CD4-positive, alpha-beta T cell treated with Interleukin-2 at 100 ng/mL for 4 hours (primary cell): ENCODE data around the gene SLC11A1.

ENCODE experiments used
- DNase-seq: peaks from one replicate; pipeline ENCODE4 v3.0.0-alpha.2; 2020; ENCODE audit warnings: low spot score

Gene SLC11A1, protein sequence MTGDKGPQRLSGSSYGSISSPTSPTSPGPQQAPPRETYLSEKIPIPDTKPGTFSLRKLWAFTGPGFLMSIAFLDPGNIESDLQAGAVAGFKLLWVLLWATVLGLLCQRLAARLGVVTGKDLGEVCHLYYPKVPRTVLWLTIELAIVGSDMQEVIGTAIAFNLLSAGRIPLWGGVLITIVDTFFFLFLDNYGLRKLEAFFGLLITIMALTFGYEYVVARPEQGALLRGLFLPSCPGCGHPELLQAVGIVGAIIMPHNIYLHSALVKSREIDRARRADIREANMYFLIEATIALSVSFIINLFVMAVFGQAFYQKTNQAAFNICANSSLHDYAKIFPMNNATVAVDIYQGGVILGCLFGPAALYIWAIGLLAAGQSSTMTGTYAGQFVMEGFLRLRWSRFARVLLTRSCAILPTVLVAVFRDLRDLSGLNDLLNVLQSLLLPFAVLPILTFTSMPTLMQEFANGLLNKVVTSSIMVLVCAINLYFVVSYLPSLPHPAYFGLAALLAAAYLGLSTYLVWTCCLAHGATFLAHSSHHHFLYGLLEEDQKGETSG

DNA sequence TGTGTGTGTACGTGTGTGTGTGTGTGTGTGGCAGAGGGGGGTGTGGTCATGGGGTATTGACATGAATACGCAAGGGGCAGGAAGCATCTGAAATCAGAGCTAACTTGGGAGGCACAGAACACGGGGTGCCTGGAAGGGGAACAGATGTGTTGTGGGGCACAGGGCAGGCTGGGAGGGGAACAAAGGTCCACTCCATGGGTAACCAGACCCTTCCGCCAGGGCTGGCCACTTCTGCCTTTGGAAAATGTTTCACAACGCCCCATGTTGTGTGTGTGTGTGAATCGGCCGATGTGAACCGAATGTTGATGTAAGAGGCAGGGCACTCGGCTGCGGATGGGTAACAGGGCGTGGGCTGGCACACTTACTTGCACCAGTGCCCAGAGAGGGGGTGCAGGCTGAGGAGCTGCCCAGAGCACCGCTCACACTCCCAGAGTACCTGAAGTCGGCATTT lies at the start of gene SLC11A1:
TSS of gene SLC11A1 (plus strand) at position 358 of the 451 bp plus-strand sequence. CDS start 96 bp downstream, outside the sequence.
- no peak for DNase-seq

DNA sequence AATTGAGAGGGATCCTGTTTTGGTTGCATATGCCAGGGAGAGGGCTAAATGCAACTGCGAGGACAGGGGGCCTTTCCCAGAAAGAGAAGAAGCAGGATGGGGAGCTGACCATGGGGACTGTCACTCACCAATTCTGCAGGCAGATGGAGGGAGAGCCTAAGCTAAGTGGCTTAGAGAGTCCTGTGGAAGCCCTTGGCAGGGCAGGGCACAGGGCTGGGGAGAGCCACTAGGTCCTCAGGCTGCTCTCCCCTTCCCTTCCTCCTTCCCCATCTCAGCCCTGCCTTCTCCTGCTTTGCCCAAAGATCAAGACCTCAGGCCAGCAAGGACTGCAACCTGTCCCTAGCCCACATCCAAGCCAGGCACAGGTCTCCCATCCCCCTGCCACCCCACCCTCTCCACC lies 49.8 kb upstream of the SLC11A1 start:
- DNase-seq = no peak

DNA sequence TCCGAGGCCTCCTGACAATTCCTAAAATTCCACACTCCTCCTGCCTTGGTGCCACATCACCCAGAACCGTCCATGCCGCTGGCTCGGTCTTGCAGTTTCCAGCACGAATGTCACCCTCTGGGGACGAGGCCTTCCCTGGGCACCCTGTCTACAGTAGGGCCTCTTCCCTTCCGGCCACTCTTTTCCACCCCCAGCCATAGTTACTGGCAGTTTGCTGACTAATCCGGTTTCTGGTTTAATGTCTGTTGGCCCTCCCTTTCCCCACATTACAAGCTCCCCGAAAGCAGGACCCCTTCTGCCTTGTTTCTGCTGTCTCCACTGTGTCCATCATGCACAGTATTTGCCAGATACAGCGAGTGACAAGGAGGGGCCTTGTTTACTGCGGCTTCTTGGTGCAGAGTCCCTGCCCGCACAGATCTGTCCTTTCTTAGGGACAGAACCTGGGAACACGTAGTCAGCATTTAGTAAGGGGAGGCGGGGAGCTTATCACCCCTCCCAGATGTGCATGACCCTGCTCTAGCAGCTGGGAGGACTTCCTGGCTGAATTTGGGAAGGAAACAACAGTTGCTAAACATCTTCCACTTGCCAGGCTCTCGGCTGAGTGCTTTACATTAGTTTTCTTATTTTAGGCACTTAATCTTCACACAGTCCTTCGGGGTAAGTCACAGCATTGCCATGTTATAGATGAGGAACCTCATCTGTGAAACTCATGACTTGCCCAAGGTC lies 49.0 kb upstream of the SLC11A1 start:
- no peak for DNase-seq

DNA sequence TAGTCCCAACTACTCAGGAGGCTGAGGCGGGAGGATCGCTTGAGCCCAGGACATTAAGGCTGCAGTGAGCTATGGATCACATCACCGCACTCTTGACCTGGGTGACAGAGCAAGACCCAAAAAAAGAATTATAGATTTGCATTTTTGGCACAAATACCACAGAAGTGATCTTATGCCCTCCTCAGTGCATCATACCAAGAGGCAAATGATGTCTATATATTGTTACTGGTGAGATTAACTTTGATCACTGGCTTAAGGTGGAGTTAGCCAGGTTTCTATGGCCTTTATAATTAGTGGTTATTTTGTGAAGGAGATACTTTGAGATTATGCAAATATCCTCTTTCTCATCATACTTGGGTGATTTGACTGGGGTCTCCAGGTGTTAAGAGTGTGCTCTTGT lies 47.5 kb upstream of the SLC11A1 start:
- DNase-seq = no peak

DNA sequence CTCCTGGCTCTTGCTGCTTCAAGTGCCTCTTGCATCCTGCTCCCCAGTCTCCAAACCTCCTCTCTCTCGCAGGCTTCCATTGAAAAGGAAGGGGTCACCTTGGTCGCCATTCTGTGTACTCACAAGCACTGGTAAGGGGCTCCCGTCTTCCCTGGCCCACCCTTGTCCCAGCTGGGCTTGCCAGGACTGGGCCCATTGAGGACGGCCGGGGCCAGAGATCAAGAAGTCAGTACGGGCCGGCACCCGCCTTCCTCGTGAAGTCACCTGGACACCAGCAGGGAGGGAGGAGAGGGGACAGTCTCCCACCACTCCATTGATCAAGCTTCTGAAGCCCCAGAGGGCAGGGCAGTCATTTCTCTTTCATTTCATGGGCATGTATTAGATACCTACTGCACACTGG lies 41.4 kb upstream of the SLC11A1 start:
- DNase-seq = no peak

DNA sequence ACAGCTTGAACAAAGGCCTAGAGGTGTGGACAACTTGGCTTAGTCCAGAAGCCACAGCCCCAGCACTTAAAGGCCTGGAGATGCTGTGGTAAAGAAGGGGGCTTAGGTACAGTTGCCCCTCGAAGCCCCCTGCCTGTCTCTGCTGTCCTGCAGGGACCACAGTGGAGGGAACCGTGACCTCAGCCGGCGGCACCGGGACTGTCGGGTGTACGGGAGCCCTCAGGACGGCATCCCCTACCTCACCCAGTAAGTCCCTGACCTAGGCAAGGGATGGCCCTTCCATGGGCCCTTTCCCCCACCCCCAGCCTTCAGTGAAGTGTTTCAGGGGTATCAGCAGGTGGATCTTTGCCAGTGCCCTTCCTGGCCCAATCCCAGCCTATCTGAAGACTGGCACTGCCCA lies 40.7 kb upstream of the SLC11A1 start:
- no peak for DNase-seq

DNA sequence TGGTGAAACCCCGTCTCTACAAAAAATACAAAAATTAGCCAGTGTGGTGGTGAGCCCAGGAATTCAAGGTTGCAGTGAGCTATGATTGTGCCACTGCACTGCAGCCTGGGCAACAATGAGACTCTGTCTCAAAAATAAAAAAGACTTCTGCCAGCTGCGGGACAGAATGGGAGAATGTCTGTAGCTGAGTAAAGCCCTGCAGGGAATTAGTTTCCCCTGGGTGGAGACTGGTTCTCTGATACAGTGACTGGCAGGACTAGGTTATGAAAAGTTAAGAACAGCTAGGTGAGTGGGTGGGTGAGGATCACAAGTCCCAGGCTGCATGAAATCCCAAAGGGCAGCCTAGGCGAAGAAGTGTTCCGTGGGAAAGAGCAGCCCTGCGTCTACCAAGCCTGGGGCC lies 39.2 kb upstream of the SLC11A1 start:
- DNase-seq = no peak

DNA sequence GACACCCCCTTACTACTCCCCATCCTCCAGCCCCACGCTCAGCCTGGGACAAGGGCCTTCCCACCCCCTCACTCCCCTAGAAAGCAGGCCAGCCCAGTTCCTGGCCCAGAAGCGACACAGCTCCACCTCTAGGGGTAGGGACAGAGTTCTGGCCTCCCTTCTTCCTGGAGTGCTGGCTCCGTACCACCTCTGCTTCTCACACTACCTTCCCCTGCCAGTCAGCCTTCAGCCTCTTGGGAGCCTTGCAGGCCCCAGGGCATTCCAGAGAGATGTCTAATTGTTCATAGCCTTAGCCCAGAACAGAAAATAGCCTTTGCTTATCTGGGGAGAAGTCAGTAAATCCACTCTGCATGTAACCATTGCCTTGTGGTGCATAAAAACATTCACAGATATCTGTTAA lies 38.5 kb upstream of the SLC11A1 start:
- DNase-seq = no peak

DNA sequence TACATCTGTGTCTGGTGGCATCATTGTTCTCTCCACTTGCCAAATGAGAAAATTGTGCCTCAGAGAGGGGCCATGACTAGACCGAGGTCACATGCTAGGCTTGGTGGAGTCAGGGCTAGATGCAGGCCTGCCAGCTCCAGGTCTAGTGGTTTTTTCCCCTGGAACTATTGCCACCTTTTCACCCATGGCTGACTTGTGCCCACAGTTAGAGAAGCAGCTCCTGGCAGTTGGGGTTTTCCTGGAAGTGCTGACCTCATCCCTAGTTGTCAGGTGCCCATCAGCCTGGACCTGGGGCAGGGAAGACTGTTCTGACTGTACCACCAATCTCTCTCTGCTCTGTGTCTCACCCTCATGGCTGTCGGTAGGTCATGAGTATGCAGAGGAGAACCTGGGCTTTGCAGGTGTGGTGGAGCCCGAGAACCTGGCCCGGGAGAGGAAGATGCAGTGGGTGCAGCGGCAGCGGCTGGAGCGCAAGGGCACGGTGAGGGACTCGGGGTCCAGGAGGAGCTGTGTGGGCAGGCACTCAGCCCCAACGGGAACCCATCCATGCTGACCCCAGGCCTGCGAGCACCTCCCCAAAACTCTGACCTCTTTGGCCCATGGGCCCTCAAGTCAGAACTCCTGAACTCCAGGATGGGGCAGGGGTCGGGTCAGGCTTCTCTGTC lies 37.9 kb upstream of the SLC11A1 start:
- DNase-seq = no peak

DNA sequence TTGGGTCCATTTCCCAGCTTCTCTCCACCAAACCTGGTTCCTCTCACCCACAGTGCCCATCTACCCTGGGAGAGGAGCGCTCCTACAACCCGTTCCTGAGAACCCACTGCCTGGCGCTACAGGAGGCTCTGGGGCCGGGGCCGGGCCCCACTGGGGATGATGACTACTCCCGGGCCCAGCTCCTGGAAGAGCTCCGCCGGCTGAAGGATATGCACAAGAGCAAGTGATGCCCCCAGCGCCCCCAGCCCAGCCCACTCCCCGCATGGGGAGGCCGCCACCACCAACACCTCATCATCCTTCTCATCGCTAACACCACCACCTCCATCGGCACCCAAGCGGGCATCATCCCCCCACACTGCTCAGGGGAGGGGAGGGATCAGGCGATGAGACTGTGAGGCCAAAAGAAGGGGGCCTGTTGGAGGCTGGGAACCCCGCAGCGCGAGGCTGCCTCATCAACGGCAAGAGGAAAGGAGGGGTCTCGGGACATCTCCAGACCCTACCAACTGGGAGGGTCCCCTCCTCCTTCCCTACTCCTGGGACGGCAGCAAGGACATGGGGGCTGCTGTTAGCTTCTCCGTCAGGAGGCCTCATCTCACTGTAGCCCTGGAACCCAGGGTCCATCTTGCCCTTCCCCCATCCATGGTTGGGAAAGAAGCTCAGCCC lies 37.2 kb upstream of the SLC11A1 start:
- DNase-seq = no peak

DNA sequence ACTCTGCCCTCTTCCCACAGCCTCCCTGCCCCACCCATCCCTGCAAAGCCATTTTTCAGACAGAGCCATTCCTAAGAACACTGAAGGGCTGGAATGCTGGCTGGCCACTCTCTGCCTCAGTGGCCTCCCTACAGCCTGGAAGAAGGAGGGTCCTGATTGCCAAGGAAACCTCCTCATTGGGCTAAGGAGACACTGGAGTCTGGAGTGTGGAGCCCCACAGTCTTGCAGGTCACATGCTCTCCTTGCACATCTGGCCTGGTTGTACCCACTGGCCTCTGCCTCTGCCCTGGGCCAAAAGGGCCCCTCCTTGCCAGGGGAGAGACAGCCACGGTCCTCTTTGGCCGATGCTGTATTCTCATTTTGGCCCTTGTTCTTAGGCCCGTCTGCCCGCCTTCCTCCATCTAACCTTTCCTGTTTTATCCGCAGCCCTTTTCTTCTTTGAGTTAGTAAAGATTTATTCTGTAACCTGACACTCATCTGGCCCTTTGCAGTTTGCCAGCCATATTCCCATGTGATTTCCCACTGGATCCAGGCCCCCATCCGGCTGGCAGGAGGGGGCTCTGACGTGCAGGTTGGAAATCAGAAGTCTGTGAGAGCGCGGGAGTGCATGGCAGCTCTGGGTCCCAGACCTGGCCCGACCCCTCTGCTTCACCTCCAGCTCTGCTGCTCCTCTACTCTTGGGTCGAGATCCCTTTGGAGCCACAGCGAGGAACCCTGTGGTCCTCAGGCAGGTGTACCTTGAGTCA lies 36.4 kb upstream of the SLC11A1 start:
- no peak for DNase-seq

DNA sequence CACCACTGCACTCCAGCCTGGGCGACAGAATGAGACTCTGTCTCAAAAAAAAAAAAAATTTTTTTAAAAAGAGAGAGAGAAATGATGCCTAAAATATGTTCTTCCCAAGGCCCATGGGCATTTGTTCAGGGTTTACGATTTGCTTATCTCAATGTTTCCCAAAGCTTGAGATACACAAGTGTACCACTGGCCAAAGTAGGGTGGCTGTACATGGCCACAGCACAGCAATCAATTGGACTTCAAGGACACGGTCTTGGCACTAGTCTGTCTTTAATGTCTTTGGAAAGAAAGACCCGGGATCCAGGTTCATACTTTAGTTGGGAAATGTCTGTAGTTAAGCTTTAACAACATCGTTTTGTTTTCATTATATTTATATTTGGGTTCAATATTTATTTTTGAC lies 34.9 kb upstream of the SLC11A1 start:
- DNase-seq = no peak

DNA sequence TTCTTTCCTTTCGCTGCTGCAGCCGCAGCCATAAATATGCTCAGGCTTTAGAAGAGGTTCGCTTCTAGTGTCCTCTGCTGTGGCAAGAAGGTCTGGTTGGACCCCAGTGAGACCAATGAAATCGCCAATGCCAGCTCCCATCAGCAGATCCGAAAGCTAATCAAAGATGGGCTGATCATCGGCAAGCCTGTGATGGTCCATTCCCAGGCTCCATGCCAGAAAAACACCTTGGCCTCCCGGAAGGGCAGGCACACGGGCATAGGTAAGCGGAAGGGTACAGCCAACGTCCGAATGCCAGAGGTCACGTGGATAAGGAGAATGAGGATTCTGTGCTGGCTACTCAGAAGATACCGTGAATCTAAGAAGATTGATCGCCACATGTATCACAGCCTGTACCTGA lies 28.0 kb upstream of the SLC11A1 start:
- DNase-seq = no peak

DNA sequence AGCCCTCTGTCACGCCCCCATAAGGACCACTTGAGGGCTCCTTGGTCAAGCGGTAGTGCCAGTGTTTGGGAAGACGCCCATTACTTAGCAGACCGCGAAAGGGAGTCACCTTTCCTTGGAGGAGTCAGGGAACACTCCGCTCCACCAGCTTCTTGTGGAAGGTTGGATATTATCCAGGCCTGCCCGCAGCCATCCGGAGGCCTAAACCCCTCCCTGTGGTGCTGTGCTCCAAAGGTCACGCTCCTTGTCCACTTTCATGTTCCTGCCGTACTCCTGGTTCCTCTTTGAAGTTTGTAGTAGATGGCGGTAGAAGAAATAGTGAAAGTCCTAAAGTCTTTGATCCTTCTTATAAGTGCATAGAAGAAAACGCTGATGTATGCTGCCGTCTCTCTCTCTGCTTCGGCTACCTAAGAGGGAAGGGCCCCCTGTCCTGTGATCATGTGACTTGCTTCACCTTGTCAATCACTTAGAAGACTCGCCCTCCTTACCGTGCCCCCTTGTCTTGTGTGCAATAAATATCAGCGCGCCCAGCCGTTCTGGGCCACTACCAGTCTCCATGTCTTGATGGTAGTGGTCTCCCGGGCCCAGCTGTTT lies 27.1 kb upstream of the SLC11A1 start:
- no peak for DNase-seq

DNA sequence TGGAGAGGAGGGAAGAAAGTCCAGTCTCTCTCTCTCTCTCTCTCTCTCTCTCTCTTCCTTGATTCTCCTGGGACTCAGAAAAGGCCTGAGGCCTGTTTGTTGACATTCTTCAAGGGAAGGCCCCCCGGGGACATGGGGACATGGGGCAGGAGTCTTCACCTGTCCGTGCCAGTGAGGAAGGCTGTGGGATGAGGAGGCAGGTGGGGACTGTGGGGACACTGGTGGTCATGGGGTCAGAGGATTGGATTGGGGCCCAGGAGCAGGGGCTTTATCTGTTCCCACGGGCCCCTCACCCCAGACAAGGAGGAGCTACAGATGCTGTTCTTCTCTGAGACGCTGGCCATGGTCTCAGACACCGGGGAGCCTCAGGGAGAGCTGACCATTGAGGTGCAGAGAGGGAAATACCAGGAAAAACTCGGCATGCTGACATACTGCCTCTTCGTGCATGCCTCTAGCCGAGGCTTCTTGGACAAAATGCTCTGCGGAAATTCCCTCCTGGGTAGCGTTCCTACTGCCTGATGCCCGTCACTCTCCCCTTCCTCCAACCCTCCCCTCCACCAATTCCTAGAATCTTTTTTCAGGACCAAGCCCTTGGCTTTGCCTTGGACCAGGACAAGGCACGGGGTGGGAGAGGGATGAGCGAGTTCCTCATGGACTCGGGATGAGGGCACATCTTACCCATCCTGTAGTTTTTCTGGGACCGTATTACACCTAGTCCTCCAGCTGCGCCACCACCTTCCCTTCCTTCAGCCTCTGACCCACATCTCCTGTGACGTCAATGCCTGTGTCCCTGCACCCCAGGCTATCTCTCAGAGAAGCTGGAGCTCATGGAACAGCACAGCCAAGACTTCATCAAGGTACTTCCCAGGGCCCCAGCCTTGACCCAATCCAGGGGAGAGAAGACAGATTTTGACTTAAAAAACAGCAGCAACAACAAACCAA lies 24.6 kb upstream of the SLC11A1 start:
- no peak for DNase-seq

DNA sequence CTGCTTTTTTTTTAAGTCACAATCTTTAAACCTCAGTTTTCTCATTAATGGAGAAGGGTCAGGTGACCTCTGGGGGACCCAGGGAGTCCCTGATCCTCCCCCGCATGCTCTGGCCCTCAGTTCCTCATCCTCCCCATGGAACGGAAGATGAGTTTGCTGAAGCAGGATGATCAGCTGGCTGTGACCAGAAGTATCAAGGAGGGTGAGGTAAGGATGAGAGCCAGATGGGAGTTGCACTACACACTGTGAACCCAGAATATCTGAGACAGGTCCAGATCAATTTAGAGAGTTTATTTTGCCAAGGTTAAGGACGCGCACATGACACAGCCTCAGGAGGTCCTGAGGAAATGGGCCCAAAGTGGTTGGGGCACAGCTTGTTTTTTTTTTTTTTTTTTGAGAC lies 21.6 kb upstream of the SLC11A1 start:
- no peak for DNase-seq

DNA sequence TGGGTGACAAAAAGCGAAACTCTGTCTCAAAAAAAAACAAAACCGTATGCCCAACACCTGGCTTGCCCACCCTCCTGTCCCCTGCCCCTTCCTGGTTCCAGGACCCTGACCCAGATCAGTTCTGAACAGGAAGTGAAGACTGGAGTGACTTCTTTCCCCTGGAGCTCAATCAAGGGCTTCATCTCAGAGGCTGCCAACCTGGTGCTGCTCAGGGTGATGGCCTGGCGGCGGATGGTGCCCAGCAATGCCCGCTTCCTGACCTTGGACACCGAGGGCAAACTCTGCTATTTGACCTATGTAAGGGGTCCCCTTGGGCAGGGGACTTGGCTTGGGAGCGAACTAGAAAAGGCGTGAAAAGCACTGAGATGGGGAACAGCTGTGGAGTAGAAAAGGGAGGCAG lies 19.5 kb upstream of the SLC11A1 start:
- no peak for DNase-seq

DNA sequence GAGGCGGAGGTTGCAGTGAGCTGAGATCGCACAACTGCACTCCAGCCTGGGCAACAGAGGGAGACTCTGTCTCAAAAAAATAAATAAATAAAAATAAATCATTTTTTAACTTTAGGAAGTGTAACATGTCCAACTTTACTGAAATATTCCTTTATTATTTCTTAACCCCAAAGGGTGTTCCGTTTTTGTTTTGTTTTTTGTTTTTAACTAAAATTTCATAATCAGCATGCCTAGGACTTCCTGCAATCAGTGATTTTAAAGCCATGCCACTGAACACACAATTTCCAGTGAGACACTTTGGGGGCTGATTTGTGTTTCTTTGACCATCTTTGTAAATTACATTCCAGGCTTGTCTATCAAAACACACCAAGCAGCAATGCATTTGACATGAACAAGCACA lies 18.3 kb upstream of the SLC11A1 start:
- DNase-seq = no peak

DNA sequence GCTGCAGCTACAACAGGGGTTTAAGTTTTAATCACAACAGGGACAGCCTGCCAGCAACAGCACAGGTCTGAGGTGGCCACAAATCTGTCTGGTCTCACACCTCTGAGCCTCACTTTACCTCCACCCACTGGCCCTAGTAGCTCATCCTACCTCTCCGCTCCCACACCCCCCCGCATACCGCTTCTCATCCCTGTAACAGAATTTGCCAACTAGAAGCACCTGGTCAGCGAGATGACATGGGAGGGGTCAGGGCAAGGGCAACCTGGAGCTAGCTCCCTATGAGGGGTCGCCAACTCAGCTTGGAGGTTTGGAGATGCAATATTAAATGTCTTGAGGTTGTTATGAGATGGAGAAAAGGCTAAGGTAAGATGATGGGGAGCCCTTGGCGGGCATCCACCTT lies 17.9 kb upstream of the SLC11A1 start:
- no peak for DNase-seq
